HL-60 (cell line): ENCODE results near the gene P4HA1.
"Not testable (repeated sequence)": the region's sequence is repeated elsewhere in the genome, so short reads cannot be mapped to it uniquely, and the experiment has no call there.

ENCODE experiments used
- DNase-seq, 2 experiments: peaks; one replicate each; pipeline ENCODE4 v3.0.0-alpha.2; 2010 to 2020; ENCODE audit warnings: low read depth in 1 of 2, low spot score in 1 of 2
- H3K27ac ChIP-seq: fragments of 250-450 bp; sonication (Bioruptor Pico); replicated peaks from 2 replicates; pipeline ENCODE4 v1.5.1; 2020; ENCODE audit warnings: mild to moderate bottlenecking, moderate library complexity
- H3K27me3 ChIP-seq: fragments of 250-450 bp; sonication (Bioruptor Pico); 2 replicates; pipeline ENCODE4 v1.5.1; 2021; ENCODE audit warnings: mild to moderate bottlenecking, moderate library complexity; ENCODE audit not compliant: insufficient read depth, poor library complexity, severe bottlenecking
- H3K4me3 ChIP-seq: replicated peaks from 2 replicates; pipeline ENCODE4 v1.5.1; 2011; ENCODE audit warnings: mild to moderate bottlenecking, control low read depth, low read length; ENCODE audit not compliant: insufficient read depth
- CTCF ChIP-seq: IDR thresholded peaks from one replicate; pipeline ENCODE4 v1.5.1; 2011; ENCODE audit warnings: low read length, control low read depth, inconsistent platforms; ENCODE audit not compliant: insufficient read depth
- GABPA ChIP-seq: IDR thresholded peaks from 2 replicates; pipeline ENCODE4 v1.6.1; 2012; ENCODE audit warnings: low read depth
- POLR2AphosphoS5 ChIP-seq: IDR thresholded peaks from 2 replicates; pipeline ENCODE4 v1.6.1; 2012; ENCODE audit warnings: low read depth
- REST ChIP-seq: IDR thresholded peaks from 2 replicates; pipeline ENCODE4 v1.6.1; 2012; ENCODE audit warnings: low read depth; ENCODE audit not compliant: insufficient replicate concordance
- SPI1 ChIP-seq: IDR thresholded peaks from 2 replicates; pipeline ENCODE4 v1.6.1; 2012; ENCODE audit warnings: low read depth, mild to moderate bottlenecking, borderline replicate concordance

The P4HA1 gene

GRCh38 chr10:73110345-73110849, 13.7 kb upstream of the P4HA1 start, which contains the start of gene NUDT13:
Gene NUDT13, plus strand, starts transcription at chr10:73110455. Its CDS starts 3,911 bp downstream, at chr10:73114366.
- TF ChIP-seq CTCF (no peak), GABPA (peak; percentile 84), POLR2AphosphoS5 (peak; percentile 99), SPI1 (peak; percentile 70; the same call in 1 of the 2 replicates), REST (no peak)
- Histone ChIP-seq H3K27ac (peak within 1 kb of the TSS; percentile 68), H3K4me3 (peak within 1 kb of the TSS; percentile 48), H3K27me3 (no peaks in the 10 kb centered on the region)
- DNase-seq: peak; percentile 44 to 91

- H3K27me3 ChIP-seq, H3K4me3 ChIP-seq, H3K27ac ChIP-seq, DNase-seq: not testable (repeated sequence)
Observed at GRCh38 chr10:73109248-73109652, 12.6 kb upstream of the P4HA1 start.

GRCh38 chr10:73106301-73106700, 9.6 kb upstream of the P4HA1 start:
- H3K4me3 ChIP-seq: no peak overlapping the region
- no peak overlapping the region for H3K27ac ChIP-seq
- no peaks in the 10 kb centered on the region for H3K27me3 ChIP-seq
- DNase-seq: no peak
- TF ChIP-seq REST (no peak), GABPA (no peak), POLR2AphosphoS5 (no peak), CTCF (no peak)

GRCh38 chr10:73099141-73099540, 2.5 kb upstream of the P4HA1 start:
- no peak overlapping the region for H3K27ac ChIP-seq
- H3K27me3 ChIP-seq: no peaks in the 10 kb centered on the region
- no peak for DNase-seq
- H3K4me3 ChIP-seq: no peak overlapping the region
- TF ChIP-seq GABPA: no peak
- TF ChIP-seq SPI1: no peak
- no peak for TF ChIP-seq CTCF
- TF ChIP-seq REST: no peak
- no peak for TF ChIP-seq POLR2AphosphoS5
